Large intestine (tissue), 3 donors: ENCODE measurements around the gene OLFM2. TPM values are rescaled to one million over a fixed set of nuclear protein-coding genes. Genes with fewer than 3 reads are reported as not detected.

ENCODE experiments used
- DNase-seq, 2 donors: peaks; one replicate each; pipeline versions ENCODE4 v3.0.0 to v3.0.0-alpha.2; 2013
- H3K27ac ChIP-seq: one replicate; pipeline ENCODE4 v1.5.1; 2013; ENCODE audit warnings: low read length
- H3K27me3 ChIP-seq: 2 replicates; pipeline ENCODE4 v1.6.1; 2013; ENCODE audit warnings: low read length; ENCODE audit not compliant: control insufficient read depth, insufficient read depth
- H3K36me3 ChIP-seq: 2 replicates; pipeline ENCODE4 v1.6.1; 2013; ENCODE audit warnings: low read length; ENCODE audit not compliant: control insufficient read depth, insufficient read depth
- H3K4me1 ChIP-seq: one replicate; pipeline ENCODE4 v1.6.1; 2013; ENCODE audit warnings: low read length; ENCODE audit not compliant: control insufficient read depth, insufficient read depth
- H3K4me3 ChIP-seq: one replicate; pipeline ENCODE4 v1.5.1; 2013; ENCODE audit warnings: low read length
- H3K9me3 ChIP-seq: one replicate; pipeline ENCODE4 v1.6.1; 2013; ENCODE audit warnings: mild to moderate bottlenecking, low read depth, low read length, moderate library complexity; ENCODE audit not compliant: control insufficient read depth
- WGBS: methylation state at CpG from one replicate; pipeline ENCODE4 v1.1.5; 2013; ENCODE audit warnings: low lambda C conversion rate; ENCODE audit not compliant: insufficient coverage; 5-methylcytosine and 5-hydroxymethylcytosine counted together
- polyA plus RNA-seq: library from polyadenylated mRNA; unstranded; fragments of 120-200 nt; gene quantifications from one replicate; pipeline ENCODE4 v1.2.1, GENCODE V29; 2013

Gene OLFM2
- polyA plus RNA-seq, 1 donor = 15.9 TPM

GRCh38 chr19:9818175-9818733, 118.1 kb downstream of the OLFM2 start:
- H3K4me1 ChIP-seq = peaks cover 12% of the 10 kb centered on the region
- WGBS = no CpG with 5 or more reads among the region's 39 CpGs
- H3K27me3 ChIP-seq = no peaks in the 10 kb centered on the region
- no peak for DNase-seq
- H3K27ac ChIP-seq = peak overlapping the region; percentile 96
- H3K36me3 ChIP-seq = no peaks in the 10 kb centered on the region
- H3K4me3 ChIP-seq = peak overlapping the region; percentile 93
- H3K9me3 ChIP-seq = peaks cover 3% of the 10 kb centered on the region

DNA sequence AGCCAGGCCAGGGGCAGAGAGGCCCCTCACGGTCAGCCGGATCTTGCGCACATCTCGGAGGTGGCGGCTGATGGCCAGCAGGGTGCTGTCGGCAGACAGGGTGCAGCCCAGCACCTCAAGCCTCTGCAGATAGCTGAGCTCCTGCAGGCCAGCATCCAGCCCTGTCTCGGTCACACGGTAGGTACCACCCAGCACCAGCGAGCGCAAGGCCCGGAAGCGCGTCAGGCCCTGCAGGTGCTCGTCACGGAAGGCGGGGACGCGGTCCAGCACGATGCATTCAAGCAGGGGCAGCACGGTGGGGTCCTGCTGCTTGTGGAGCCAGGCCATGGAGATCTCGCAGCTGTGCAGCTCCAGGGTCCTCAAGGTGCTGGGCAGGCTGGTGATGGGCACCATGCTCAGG, 125.2 kb downstream of the OLFM2 start:
- Histone ChIP-seq H3K36me3 (peaks cover 39% of the 10 kb centered on the region), H3K27me3 (no peaks in the 10 kb centered on the region), H3K27ac (no peak overlapping the region), H3K4me1 (no peaks in the 10 kb centered on the region), H3K4me3 (no peak overlapping the region), H3K9me3 (peaks cover 3% of the 10 kb centered on the region)
- WGBS = no CpG with 5 or more reads among the region's 21 CpGs
- no peak for DNase-seq

GRCh38 chr19:9808855-9809824, 127.2 kb downstream of the OLFM2 start:
- no peak overlapping the region for H3K27ac ChIP-seq
- H3K4me1 ChIP-seq = no peaks in the 10 kb centered on the region
- peaks cover under 1% of the 10 kb centered on the region for H3K9me3 ChIP-seq
- no peak for DNase-seq
- H3K27me3 ChIP-seq = no peaks in the 10 kb centered on the region
- no peak overlapping the region for H3K4me3 ChIP-seq
- peaks cover 47% of the 10 kb centered on the region for H3K36me3 ChIP-seq
- no CpG with 5 or more reads among the region's 11 CpGs for WGBS

GRCh38 chr19:9806803-9807202, 129.5 kb downstream of the OLFM2 start:
- DNase-seq = no peak
- Histone ChIP-seq H3K27ac (no peak overlapping the region), H3K27me3 (no peaks in the 10 kb centered on the region), H3K9me3 (no peaks in the 10 kb centered on the region), H3K4me3 (no peak overlapping the region), H3K36me3 (peaks cover 45% of the 10 kb centered on the region), H3K4me1 (no peaks in the 10 kb centered on the region)
- no CpG with 5 or more reads among the region's 3 CpGs for WGBS

Other genes with a start within 250 kb of the OLFM2 start
- 17.3 TPM for gene ZNF846, start 167.8 kb downstream of the OLFM2 start, polyA plus RNA-seq
- gene FBXL12, start 117.4 kb downstream of the OLFM2 start, polyA plus RNA-seq = 39.2 TPM
- 282 TPM for gene UBL5, start 108.6 kb downstream of the OLFM2 start, polyA plus RNA-seq
- gene PIN1, start 101.2 kb downstream of the OLFM2 start, polyA plus RNA-seq = 46.2 TPM
- gene COL5A3, start 74.0 kb upstream of the OLFM2 start, polyA plus RNA-seq = 5.6 TPM
- gene RDH8, start 77.0 kb upstream of the OLFM2 start, polyA plus RNA-seq = not detected
- 44.5 TPM for gene SHFL, start 149.8 kb upstream of the OLFM2 start, polyA plus RNA-seq
- 6.6 TPM for gene ANGPTL6, start 166.2 kb upstream of the OLFM2 start, polyA plus RNA-seq
- 41.3 TPM for gene PPAN, start 169.8 kb upstream of the OLFM2 start, polyA plus RNA-seq
- gene P2RY11, start 175.2 kb upstream of the OLFM2 start, polyA plus RNA-seq = 14.4 TPM
- 221 TPM for gene EIF3G, start 183.4 kb upstream of the OLFM2 start, polyA plus RNA-seq